PFSK-1 (cell line): ENCODE data around the gene PIGC.

ENCODE experiments used
- POLR2AphosphoS5 ChIP-seq: IDR thresholded peaks from 2 replicates; pipeline ENCODE4 v1.6.1; 2012; ENCODE audit warnings: low read depth, mild to moderate bottlenecking, control low read depth, low read length, moderate library complexity
- SIN3A ChIP-seq: IDR thresholded peaks from 2 replicates; pipeline ENCODE4 v1.6.1; 2012; ENCODE audit warnings: mild to moderate bottlenecking, low read length, moderate library complexity, borderline replicate concordance; ENCODE audit not compliant: insufficient read depth
- TAF1 ChIP-seq: IDR thresholded peaks from 2 replicates; pipeline ENCODE4 v1.6.1; 2012; ENCODE audit warnings: low read length, control low read depth, borderline replicate concordance; ENCODE audit not compliant: insufficient read depth

DNA sequence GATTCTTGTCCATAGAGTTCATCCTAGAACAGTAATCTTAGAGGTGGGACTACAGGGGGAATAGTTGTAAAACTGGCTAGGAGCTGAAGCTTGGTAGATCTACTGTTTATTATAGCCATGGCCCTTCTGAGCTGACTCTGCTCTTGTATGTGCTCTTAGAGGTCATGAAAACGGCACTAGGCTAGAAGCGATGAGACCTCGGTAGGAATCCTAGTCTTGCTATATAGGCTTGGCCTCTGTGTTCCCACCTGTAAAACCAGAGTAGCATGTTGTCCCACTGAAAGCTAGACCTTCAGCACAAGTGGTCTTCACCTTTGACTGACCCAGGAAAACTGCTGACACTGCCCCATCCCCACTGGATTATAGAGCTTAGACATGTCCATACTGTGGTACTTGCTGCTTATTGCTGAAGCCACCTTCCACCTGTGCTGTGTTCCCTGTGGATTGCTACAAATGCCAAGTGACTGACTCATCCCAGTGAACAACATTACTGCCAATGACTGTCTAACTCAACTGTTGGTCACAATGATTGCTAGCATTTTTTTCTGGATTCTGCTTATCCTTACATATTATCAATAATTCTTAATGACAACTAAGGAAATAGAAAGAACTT, 23.0 kb upstream of the PIGC start:
- TF ChIP-seq SIN3A, result no peak
- no peak for TF ChIP-seq POLR2AphosphoS5
- TF ChIP-seq TAF1, result no peak
